Smooth muscle cell (in vitro differentiated cells): ENCODE measurements around the gene KRT2. TPM values are rescaled to one million over a fixed set of nuclear protein-coding genes. Genes with fewer than 3 reads are reported as not detected.

Experiments used
- DNase-seq: peaks from one replicate; lab custom pipeline; 2025; ENCODE audit not compliant: unreplicated experiment; lab: John Stamatoyannopoulos, UW
- H2AFZ ChIP-seq: fragments of 200-600 bp; sonication (generic); 2 replicates; pipeline ENCODE4 v1.6.0; 2016; ENCODE audit warnings: antibody characterized with exemption, low read depth, mild to moderate bottlenecking
- H3F3A ChIP-seq: fragments of 200-600 bp; sonication (generic); 2 replicates; pipeline ENCODE4 v1.6.0; 2017; ENCODE audit warnings: antibody characterized with exemption, low read depth
- H3K27ac ChIP-seq: fragments of 200-600 bp; sonication (generic); 2 replicates; pipeline ENCODE4 v1.5.1; 2016; ENCODE audit warnings: low read depth, mild to moderate bottlenecking
- H3K27me3 ChIP-seq: fragments of 200-600 bp; sonication (generic); 2 replicates; pipeline ENCODE4 v1.6.1; 2016; ENCODE audit warnings: low read depth, mild to moderate bottlenecking
- H3K36me3 ChIP-seq: fragments of 200-600 bp; sonication (generic); 2 replicates; pipeline ENCODE4 v1.5.1; 2016; ENCODE audit warnings: low read depth
- H3K4me1 ChIP-seq: fragments of 200-600 bp; sonication (generic); 2 replicates; pipeline ENCODE4 v1.5.1; 2016; ENCODE audit warnings: low read depth
- H3K4me2 ChIP-seq: fragments of 200-600 bp; sonication (generic); 2 replicates; pipeline ENCODE4 v1.6.0; 2016; ENCODE audit warnings: mild to moderate bottlenecking
- H3K4me3 ChIP-seq: fragments of 200-600 bp; sonication (generic); 2 replicates; pipeline ENCODE4 v1.5.1; 2016; ENCODE audit warnings: mild to moderate bottlenecking
- H3K79me2 ChIP-seq: fragments of 200-600 bp; sonication (generic); 2 replicates; pipeline ENCODE4 v1.6.0; 2016; ENCODE audit warnings: low read depth, mild to moderate bottlenecking
- H3K9ac ChIP-seq: fragments of 200-600 bp; sonication (generic); 2 replicates; pipeline ENCODE4 v1.6.0; 2016; ENCODE audit warnings: low read depth
- H3K9me3 ChIP-seq: fragments of 200-600 bp; sonication (generic); replicated peaks from 2 replicates; pipeline ENCODE4 v1.5.1; 2016; ENCODE audit warnings: low read depth
- H4K20me1 ChIP-seq: fragments of 200-600 bp; sonication (generic); 2 replicates; pipeline ENCODE4 v1.6.0; 2016; ENCODE audit warnings: low read depth
- CTCF ChIP-seq: fragments of 200-600 bp; sonication (generic); IDR thresholded peaks from 2 replicates; pipeline ENCODE4 v1.5.1; 2017; ENCODE audit warnings: borderline replicate concordance, mild to moderate bottlenecking, antibody characterized with exemption; ENCODE audit not compliant: insufficient read depth, poor library complexity, severe bottlenecking
- whole genome bisulfite sequencing: methylation state at CpG from one replicate; pipeline ENCODE4 v1.1.7; 2016; ENCODE audit warnings: low lambda C conversion rate; 5-methylcytosine and 5-hydroxymethylcytosine counted together
- polyA plus RNA-seq: library from polyadenylated mRNA; unstranded; fragments of >200 nt; fragmentation: Nextera tagmentation; extraction: Ambion mirVana; gene quantifications from 2 replicates; pipeline ENCODE4 v1.2.1, GENCODE V29; 2016
- total RNA-seq: library from RNA; depleted of rRNA; stranded (reverse); fragments of >200 nt; gene quantifications from 2 replicates; pipeline ENCODE4 v1.2.3, GENCODE V29; 2014

The KRT2 gene
- total and polyA plus RNA-seq, 2 experiments from 2014 or later, result not detected

GRCh38 chr12:52667931-52668330 lies 15.9 kb upstream of the KRT2 start:
- Histone ChIP-seq H3K4me3 (no peak overlapping the region), H3K27me3 (peaks cover 56% of the 10 kb centered on the region), H2AFZ (no peak overlapping the region), H3K79me2 (no peaks in the 10 kb centered on the region), H4K20me1 (no peaks in the 10 kb centered on the region), H3K4me1 (no peaks in the 10 kb centered on the region), H3K36me3 (no peaks in the 10 kb centered on the region), H3K27ac (no peak overlapping the region), H3K9ac (no peak overlapping the region), H3K4me2 (no peak overlapping the region), H3K9me3 (no peaks in the 10 kb centered on the region), H3F3A (no peaks in the 10 kb centered on the region)
- DNase-seq, result no peak
- TF ChIP-seq CTCF, result no peak
- WGBS, result 83% methylated on average over 7 of the region's 7 CpGs

- H3K4me3 ChIP-seq, result no peak overlapping the region
- WGBS, result 61% methylated on average over 9 of the region's 9 CpGs
- no peak overlapping the region for H3K27ac ChIP-seq
- no peak overlapping the region for H3K4me2 ChIP-seq
- no peaks in the 10 kb centered on the region for H3K4me1 ChIP-seq
- H4K20me1 ChIP-seq, result no peaks in the 10 kb centered on the region
- peaks cover 60% of the 10 kb centered on the region for H3K27me3 ChIP-seq
- H3K36me3 ChIP-seq, result no peaks in the 10 kb centered on the region
- no peaks in the 10 kb centered on the region for H3F3A ChIP-seq
- TF ChIP-seq CTCF, result peak; percentile 26
- no peaks in the 10 kb centered on the region for H3K79me2 ChIP-seq
- H2AFZ ChIP-seq, result no peak overlapping the region
- H3K9ac ChIP-seq, result no peak overlapping the region
- no peak for DNase-seq
- no peaks in the 10 kb centered on the region for H3K9me3 ChIP-seq
These were observed 15.5 kb upstream of the KRT2 start for GRCh38 chr12:52667509-52667908.

GRCh38 chr12:52666471-52666870 lies 14.5 kb upstream of the KRT2 start:
- no peaks in the 10 kb centered on the region for H3K79me2 ChIP-seq
- H3K9ac ChIP-seq, result no peak overlapping the region
- H4K20me1 ChIP-seq, result no peaks in the 10 kb centered on the region
- no peaks in the 10 kb centered on the region for H3K4me1 ChIP-seq
- TF ChIP-seq CTCF, result no peak
- H3K27me3 ChIP-seq, result peaks cover 71% of the 10 kb centered on the region
- WGBS, result 97% methylated on average over 3 of the region's 3 CpGs
- H3K36me3 ChIP-seq, result no peaks in the 10 kb centered on the region
- no peaks in the 10 kb centered on the region for H3F3A ChIP-seq
- no peak overlapping the region for H3K27ac ChIP-seq
- no peak overlapping the region for H2AFZ ChIP-seq
- H3K4me3 ChIP-seq, result no peak overlapping the region
- DNase-seq, result no peak
- H3K4me2 ChIP-seq, result no peak overlapping the region
- H3K9me3 ChIP-seq, result no peaks in the 10 kb centered on the region

- no peak overlapping the region for H3K27ac ChIP-seq
- DNase-seq, result no peak
- H3K4me1 ChIP-seq, result no peaks in the 10 kb centered on the region
- H3K4me2 ChIP-seq, result no peak overlapping the region
- H2AFZ ChIP-seq, result no peak overlapping the region
- no peaks in the 10 kb centered on the region for H4K20me1 ChIP-seq
- no peak for TF ChIP-seq CTCF
- H3K27me3 ChIP-seq, result peaks cover 72% of the 10 kb centered on the region
- no peaks in the 10 kb centered on the region for H3K9me3 ChIP-seq
- no peak overlapping the region for H3K9ac ChIP-seq
- H3K79me2 ChIP-seq, result no peaks in the 10 kb centered on the region
- no peaks in the 10 kb centered on the region for H3K36me3 ChIP-seq
- no peak overlapping the region for H3K4me3 ChIP-seq
- no peaks in the 10 kb centered on the region for H3F3A ChIP-seq
These were observed 11.4 kb upstream of the KRT2 start for GRCh38 chr12:52663420-52663819.
